Measurements from ENCODE around the gene PRRG4.
"Not testable (repeated sequence)": the region's sequence is repeated elsewhere in the genome, so short reads cannot be mapped to it uniquely, and the experiment has no call there.

PRRG4 gene

GRCh38 chr11:32831221-32831620 lies 1.5 kb downstream of the PRRG4 start:
- DNase-seq: no peak

- no peak for DNase-seq
Observed at GRCh38 chr11:32833921-32834320, 4.2 kb downstream of the PRRG4 start.

- DNase-seq: no peak
Observed at GRCh38 chr11:32836946-32837345, 7.2 kb downstream of the PRRG4 start.

- no peak for DNase-seq
Observed at GRCh38 chr11:32838505-32839274, 9.0 kb downstream of the PRRG4 start.

- no peak for DNase-seq
Observed at GRCh38 chr11:32839308-32839707, 9.6 kb downstream of the PRRG4 start.

- DNase-seq: no peak
Observed at GRCh38 chr11:32840587-32840986, 10.9 kb downstream of the PRRG4 start.

- DNase-seq: no peak
Observed at GRCh38 chr11:32843544-32843943, 13.8 kb downstream of the PRRG4 start.

GRCh38 chr11:32847511-32847910 lies 17.8 kb downstream of the PRRG4 start:
- no peak for DNase-seq

- DNase-seq: no peak
Observed at GRCh38 chr11:32849761-32850160, 20.0 kb downstream of the PRRG4 start.

GRCh38 chr11:32851251-32851650 lies 21.5 kb downstream of the PRRG4 start:
- no peak for DNase-seq

- DNase-seq: no peak
Observed at GRCh38 chr11:32852207-32852606, 22.5 kb downstream of the PRRG4 start.

GRCh38 chr11:32855601-32856000 lies 25.9 kb downstream of the PRRG4 start:
- no peak for DNase-seq

GRCh38 chr11:32858731-32859130 lies 29.0 kb downstream of the PRRG4 start:
- DNase-seq: no peak

- DNase-seq: no peak
Observed at GRCh38 chr11:32861850-32862577, 32.3 kb downstream of the PRRG4 start.

- DNase-seq: no peak
Observed at GRCh38 chr11:32864555-32864954, 34.8 kb downstream of the PRRG4 start.

- not testable (repeated sequence) for DNase-seq
Observed at GRCh38 chr11:32868752-32869151, 39.0 kb downstream of the PRRG4 start.

GRCh38 chr11:32870676-32871075 lies 40.9 kb downstream of the PRRG4 start:
- DNase-seq: peak; percentile 15

- DNase-seq: no peak
Observed at GRCh38 chr11:32874132-32874531, 44.4 kb downstream of the PRRG4 start.

GRCh38 chr11:32881286-32881685 lies 51.6 kb downstream of the PRRG4 start:
- no peak for DNase-seq

GRCh38 chr11:32883421-32883820 lies 53.7 kb downstream of the PRRG4 start:
- no peak for DNase-seq

- DNase-seq: no peak
Observed at GRCh38 chr11:32884023-32884422, 54.3 kb downstream of the PRRG4 start.

- DNase-seq: no peak
Observed at GRCh38 chr11:32884770-32885384, 55.1 kb downstream of the PRRG4 start.

- DNase-seq: no peak
Observed at GRCh38 chr11:32885556-32885955, 55.8 kb downstream of the PRRG4 start.

- DNase-seq: no peak
Observed at GRCh38 chr11:32886180-32886579, 56.5 kb downstream of the PRRG4 start.

Data from effector CD4-positive, alpha-beta T cell (primary cell).